Ammon's horn (tissue), 1 donor: ENCODE data around the gene TOMM34.

ENCODE experiments used
- DNase-seq: peaks from one replicate; pipeline ENCODE4 v3.0.0-alpha.2; 2016; ENCODE audit warnings: low spot score

Gene TOMM34

DNA sequence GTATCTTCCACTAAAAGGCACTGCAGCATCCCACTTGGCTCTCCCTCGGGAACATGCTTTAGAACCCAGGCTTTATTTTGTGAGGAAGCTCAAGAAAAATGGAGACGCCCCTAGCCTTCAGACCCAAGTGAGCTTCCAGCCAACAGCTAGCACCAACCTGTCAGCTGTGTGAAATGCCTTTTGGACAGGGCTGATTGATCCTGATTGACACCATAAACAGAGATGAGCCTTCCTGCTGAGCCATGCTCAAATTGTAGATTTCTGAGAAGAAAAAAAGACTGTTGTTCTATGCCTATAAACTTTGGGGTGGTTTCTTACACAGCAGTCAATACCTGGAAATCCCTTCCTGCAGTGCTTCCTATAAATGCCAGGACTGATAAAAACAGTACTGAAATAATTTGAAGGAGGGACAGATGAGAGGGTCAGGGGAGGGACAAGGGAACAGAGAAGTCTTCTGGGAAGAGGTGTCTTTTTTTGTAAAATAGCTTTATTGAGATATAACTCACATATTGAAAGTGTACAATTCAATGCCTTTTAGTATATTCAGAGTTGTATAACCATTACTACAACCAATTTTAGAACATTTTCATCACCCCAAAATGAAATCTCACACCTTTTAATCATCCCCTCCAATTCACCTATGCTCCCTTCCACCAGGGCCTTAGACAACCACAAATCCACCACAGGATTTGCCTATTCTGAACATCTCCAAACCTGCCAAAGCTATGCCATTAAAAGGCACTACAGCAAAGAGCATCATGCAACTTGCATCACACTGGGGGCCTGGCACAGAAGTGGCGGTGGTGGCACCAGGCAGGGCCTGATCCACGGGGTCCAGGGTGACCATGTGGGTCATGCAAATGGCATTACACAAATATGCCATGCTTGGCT, 3.4 kb upstream of the TOMM34 start:
- DNase-seq = no peak

GRCh38 chr20:44962483-44962882, 2.3 kb upstream of the TOMM34 start:
- no peak for DNase-seq

DNA sequence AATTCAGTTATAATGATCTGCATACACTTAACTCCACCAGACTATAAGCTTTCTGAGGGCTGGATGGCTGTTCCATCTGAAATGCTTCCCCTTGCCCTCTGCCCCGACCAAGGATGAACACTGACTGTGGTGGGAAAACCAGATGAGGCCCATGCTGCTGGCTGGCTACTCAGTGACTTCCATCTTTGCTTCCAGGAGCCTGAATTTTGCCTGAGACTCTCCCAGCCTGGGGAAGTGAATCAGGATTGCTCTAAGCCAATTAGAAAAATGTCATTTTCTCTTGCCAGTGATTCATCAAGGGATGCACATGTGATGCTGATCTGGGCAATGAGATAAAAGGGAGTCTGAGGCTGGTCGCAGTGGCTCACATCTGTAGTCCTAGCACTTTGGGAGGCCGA, 1.7 kb upstream of the TOMM34 start:
- DNase-seq = no peak

GRCh38 chr20:44961011-44961869, 1.0 kb upstream of the TOMM34 start:
- DNase-seq = no peak

GRCh38 chr20:44959638-44960102, 527 bp downstream of the TOMM34 start:
- DNase-seq = peak; percentile 42

- no peak for DNase-seq
Observed at GRCh38 chr20:44959082-44959637, 1.0 kb downstream of the TOMM34 start.

- no peak for DNase-seq
Observed at GRCh38 chr20:44958276-44958675, 1.9 kb downstream of the TOMM34 start.

GRCh38 chr20:44956410-44956809, 3.8 kb downstream of the TOMM34 start:
- no peak for DNase-seq

DNA sequence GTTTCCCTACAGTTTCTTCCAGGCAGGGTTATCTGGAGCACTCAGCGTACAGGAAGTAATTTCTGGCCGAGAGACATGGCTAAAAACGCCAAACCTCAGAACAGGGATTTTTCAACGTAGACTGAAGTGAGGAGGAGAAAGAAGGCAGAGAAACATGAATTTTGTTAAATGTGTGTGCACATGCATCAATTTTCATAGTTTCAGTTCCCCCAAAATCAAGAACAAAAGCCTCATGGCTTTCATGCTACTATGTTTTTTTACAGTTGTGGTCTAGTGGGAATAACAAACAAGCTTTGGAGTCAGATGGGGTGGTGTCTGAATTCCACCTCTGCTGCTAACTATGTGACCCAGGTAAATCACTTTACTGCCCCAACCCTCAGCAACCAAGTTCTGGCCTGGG, 4.9 kb downstream of the TOMM34 start:
- DNase-seq = no peak

DNA sequence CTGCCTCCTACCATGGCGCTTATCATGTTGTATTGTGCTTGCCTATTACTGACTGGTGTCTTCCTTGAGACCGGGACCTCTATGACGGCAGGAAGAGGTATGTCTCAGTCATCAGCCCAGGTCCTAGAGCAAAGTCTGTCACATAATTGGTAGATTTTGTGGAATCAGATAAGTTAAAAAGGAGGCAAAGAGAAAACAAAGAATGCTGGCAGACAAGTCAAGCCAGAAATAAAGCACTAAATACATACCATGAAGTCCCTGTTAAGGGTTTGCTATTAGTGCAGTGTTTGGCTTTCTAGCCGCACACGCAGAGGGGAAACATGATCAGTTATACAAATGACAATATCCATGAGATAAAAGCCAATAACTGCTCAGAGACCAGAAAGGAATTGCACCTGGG, 6.0 kb downstream of the TOMM34 start:
- DNase-seq = no peak

DNA sequence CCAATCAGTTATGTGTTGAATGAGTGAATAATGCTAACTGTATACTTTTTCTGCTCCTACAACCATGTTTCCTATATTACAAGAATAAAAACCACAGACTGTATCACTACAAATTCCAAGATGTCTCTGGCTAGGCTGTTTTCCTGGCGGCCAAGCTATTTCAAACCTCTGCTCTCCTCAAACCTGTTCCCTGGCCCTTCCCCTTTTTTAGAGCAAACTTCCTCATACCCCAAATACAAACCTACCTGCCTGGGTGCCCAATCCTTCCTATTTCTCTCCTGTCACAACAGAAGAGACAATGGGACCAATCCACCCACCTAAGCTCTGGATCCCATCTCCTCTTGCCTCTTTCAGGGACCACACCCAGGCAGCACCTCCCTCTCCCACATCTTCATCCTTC, 7.5 kb downstream of the TOMM34 start:
- DNase-seq = no peak

DNA sequence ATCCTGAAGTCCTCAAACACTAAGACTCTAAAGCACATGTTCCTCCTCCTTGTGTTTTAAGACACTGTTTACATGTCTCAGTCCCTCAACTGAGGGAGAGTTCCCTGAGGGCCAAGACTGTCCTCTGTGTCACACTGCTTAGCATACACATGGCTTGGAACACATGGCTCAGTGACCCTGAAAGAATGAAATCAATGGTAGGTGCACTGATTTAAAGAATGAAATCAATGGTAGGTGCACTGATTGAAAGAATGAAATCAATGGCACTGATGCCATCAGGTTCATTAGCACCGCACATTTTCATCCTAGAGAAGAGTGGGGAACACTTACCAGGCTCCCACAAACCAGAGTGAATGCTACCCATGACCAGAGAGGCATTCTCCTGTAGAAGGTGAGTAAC, 9.8 kb downstream of the TOMM34 start:
- DNase-seq = no peak

- no peak for DNase-seq
Observed at GRCh38 chr20:44948513-44948912, 11.7 kb downstream of the TOMM34 start.

DNA sequence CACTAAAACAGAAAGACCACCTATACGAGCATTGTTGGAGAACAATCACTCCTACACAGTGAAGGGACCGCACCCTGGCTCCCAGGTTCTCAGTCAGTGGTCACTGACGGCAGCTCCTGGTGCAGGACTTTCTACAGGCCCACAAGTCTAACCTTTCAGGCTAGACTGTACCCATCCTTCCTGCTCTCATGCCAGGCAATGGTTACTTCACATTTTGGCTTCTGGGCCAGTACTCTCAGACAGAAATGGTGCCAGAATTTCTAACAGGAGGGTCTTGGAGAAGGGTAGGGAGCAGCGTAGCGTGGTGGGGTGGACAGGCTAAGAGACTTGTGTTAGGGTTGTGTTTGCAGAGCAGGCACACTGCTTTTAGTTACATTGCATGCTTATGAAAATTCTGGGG, 12.1 kb downstream of the TOMM34 start:
- DNase-seq = no peak

- no peak for DNase-seq
Observed at GRCh38 chr20:44946271-44946852, 13.8 kb downstream of the TOMM34 start.

GRCh38 chr20:44945261-44945660, 14.9 kb downstream of the TOMM34 start:
- no peak for DNase-seq

DNA sequence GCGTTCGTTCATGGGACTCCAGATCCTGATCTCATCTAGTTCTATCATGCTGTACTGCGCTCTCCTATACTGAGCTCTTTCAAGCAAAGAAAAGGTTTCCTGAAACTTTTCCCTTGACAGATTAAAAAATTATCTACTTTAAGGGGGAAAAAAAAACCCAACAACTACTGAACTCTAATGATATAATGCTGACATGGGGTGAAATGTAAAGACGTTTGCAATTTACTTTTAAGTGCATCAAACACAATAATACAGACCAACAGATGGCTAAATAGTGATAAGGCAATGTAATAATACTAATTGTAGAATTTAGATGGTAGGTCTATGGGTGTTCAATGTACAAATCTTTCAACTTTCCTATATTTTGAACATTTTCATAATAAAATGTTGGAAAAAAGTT, 16.4 kb downstream of the TOMM34 start:
- DNase-seq = no peak

DNA sequence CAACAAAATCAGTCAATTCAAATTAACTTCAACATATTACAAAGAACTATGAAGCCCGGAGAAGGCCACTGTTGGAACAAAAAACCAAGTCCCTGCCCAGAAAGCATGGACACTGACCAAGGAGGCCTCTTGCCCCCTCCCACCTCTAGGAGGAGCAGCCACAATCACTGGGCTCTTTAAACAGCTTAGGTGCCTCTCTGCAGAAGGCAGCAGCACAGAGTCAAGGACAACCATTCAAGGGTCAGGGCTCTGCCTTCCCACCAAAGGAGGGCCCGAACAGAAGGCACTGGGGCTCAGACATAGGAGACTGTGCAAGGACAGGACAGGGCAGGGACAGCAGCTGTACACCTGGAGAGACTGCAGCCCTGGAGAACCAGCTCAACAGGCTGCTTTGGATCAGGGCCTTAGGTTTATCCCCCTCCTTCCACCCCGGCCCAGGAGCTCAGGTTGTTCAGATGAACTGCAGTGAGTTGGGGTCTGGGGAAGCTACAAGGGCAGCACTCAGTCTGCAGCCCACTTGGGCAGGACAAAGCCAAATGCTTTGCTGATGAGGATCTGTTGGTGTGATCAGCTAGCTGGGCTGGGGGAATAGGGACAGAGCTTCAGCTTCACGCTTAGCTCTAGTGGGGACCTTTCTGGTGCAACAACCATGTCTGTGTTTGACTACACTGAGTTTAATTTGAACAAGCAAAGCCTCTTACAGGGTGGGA, 17.8 kb downstream of the TOMM34 start:
- DNase-seq = no peak

- no peak for DNase-seq
Observed at GRCh38 chr20:44941120-44941691, 19.0 kb downstream of the TOMM34 start.

GRCh38 chr20:44938637-44939036, 21.6 kb downstream of the TOMM34 start:
- DNase-seq = peak; percentile 33

DNA sequence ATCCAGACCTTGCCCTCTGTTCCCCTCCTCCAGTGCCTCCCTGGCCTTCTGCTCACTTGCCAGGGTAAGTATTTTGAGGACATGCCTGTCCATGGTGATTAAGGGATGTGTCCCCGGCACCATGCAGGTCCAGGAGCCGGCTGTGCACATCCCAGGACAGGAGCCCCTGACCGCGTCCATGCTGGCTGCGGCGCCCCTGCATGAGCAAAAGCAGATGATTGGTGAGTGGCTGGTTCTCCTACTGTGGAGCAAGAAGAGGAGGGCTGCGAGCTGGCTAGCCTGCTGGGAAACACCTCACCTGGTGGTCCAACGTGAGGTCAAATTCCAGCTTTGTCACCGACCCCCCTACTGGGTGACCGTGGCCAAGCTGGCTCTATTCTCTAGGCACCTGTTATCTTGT, 23.7 kb downstream of the TOMM34 start:
- DNase-seq = no peak
